ENCODE results near the gene METTL6. TPM values are rescaled to one million over a fixed set of nuclear protein-coding genes. Genes with fewer than 3 reads are reported as not detected.

The METTL6 gene
- total and polyA plus RNA-seq, 2 of the 4 experiments (the other 2 are of a cell fraction) = 15.4 to 21.5 TPM

- Histone ChIP-seq H3K9me3 (ENCODE audit: control insufficient read depth, insufficient read depth, low read length) (peaks cover 2% of the 10 kb centered on the region; the same call in 1 of the 2 replicates), H3K4me2 (ENCODE audit: low read depth, low read length) (no peak overlapping the region), H3K9ac (ENCODE audit: low read depth, low read length) (no peak overlapping the region), H3K36me3 (ENCODE audit: control insufficient read depth, insufficient read depth, low read length) (no peaks in the 10 kb centered on the region), H3K56ac (ENCODE audit: extremely low read depth, insufficient read depth, low read length) (no peak overlapping the region), H3K79me1 (ENCODE audit: low read depth in 1 of 2, low read length in 2 of 2) (no peaks in the 10 kb centered on the region), H3K14ac (replicated peaks; ENCODE audit: low read depth, low read length) (no peak overlapping the region), H4K5ac (ENCODE audit: low read depth, low read length) (no peak overlapping the region), H3K27ac (ENCODE audit: insufficient read depth, low read length) (no peak overlapping the region), H3K9me1 (ENCODE audit: insufficient read depth, low read length) (no peaks in the 10 kb centered on the region), H2BK15ac (ENCODE audit: low read depth, low read length) (no peak overlapping the region), H2AFZ (replicated peaks; ENCODE audit: low read length, poor library complexity) (no peak overlapping the region), H4K20me1 (ENCODE audit: insufficient read depth, low read length) (no peaks in the 10 kb centered on the region; the same call in 1 of the 2 replicates), H3K27me3 (ENCODE audit: control insufficient read depth, insufficient read depth, low read length) (no peaks in the 10 kb centered on the region; the same call in 1 of the 2 replicates), H2AK9ac (replicated peaks; ENCODE audit: low read depth, low read length, poor library complexity) (no peak overlapping the region), H3K23ac (ENCODE audit: low read depth, low read length) (no peak overlapping the region), H4K91ac (ENCODE audit: insufficient read depth, low read depth, low read length) (no peak overlapping the region), H2BK5ac (ENCODE audit: low read depth, low read length, poor library complexity, severe bottlenecking) (no peak overlapping the region), H3K18ac (ENCODE audit: low read depth, low read length) (no peak overlapping the region), H2BK120ac (ENCODE audit: low read depth, low read length) (no peak overlapping the region), H2BK20ac (ENCODE audit: low read depth, low read length) (no peak overlapping the region), H2AK5ac (ENCODE audit: low read depth, low read length) (no peak overlapping the region), H3K4ac (ENCODE audit: low read depth, low read length) (no peak overlapping the region), H3K4me3 (ENCODE audit: insufficient read depth, low read depth, low read length) (no peak overlapping the region), H4K8ac (ENCODE audit: low read depth in 2 of 2, low read length in 2 of 2) (no peak overlapping the region), H3K4me1 (ENCODE audit: control insufficient read depth, insufficient read depth, low read length) (no peaks in the 10 kb centered on the region)
- no peak for TF ChIP-seq CEBPB (IDR thresholded peaks at IDR 0.05; ENCODE audit: low read depth, low read length)
- TF ChIP-seq MXI1 (IDR thresholded peaks at IDR 0.05; ENCODE audit: borderline replicate concordance, low read depth, low read length) = no peak
- TF ChIP-seq CTCF (conservative IDR thresholded peaks at IDR 0.05; ENCODE audit: low read depth, low read length) = no peak
- no peak for TF ChIP-seq MAZ (IDR thresholded peaks at IDR 0.05; ENCODE audit: borderline replicate concordance, low read depth, low read length)
- TF ChIP-seq, protein P1, sequence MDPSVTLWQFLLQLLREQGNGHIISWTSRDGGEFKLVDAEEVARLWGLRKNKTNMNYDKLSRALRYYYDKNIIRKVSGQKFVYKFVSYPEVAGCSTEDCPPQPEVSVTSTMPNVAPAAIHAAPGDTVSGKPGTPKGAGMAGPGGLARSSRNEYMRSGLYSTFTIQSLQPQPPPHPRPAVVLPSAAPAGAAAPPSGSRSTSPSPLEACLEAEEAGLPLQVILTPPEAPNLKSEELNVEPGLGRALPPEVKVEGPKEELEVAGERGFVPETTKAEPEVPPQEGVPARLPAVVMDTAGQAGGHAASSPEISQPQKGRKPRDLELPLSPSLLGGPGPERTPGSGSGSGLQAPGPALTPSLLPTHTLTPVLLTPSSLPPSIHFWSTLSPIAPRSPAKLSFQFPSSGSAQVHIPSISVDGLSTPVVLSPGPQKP (IDR thresholded peaks at IDR 0.05; ENCODE audit: borderline replicate concordance, low read depth, low read length) = no peak
- TF ChIP-seq RCOR1 (IDR thresholded peaks at IDR 0.05; ENCODE audit: insufficient replicate concordance, low read length) = no peak
- TF ChIP-seq RFX5 (IDR thresholded peaks at IDR 0.05; ENCODE audit: low read depth, low read length) = no peak
- TF ChIP-seq FOS (IDR thresholded peaks at IDR 0.05; ENCODE audit: low read depth, low read length) = no peak
- no peak for TF ChIP-seq POLR2A (IDR thresholded peaks at IDR 0.05; ENCODE audit: low read depth, low read length)
- no peak for TF ChIP-seq RAD21 (IDR thresholded peaks at IDR 0.05; ENCODE audit: low read length)
- TF ChIP-seq, protein P2, sequence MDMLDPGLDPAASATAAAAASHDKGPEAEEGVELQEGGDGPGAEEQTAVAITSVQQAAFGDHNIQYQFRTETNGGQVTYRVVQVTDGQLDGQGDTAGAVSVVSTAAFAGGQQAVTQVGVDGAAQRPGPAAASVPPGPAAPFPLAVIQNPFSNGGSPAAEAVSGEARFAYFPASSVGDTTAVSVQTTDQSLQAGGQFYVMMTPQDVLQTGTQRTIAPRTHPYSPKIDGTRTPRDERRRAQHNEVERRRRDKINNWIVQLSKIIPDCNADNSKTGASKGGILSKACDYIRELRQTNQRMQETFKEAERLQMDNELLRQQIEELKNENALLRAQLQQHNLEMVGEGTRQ (IDR thresholded peaks at IDR 0.05; ENCODE audit: low read depth, low read length) = no peak
- TF ChIP-seq MAFK (IDR thresholded peaks at IDR 0.05; ENCODE audit: low read depth, low read length) = no peak
- TF ChIP-seq CHD1 (IDR thresholded peaks at IDR 0.05; ENCODE audit: low read depth, low read length) = no peak
- TF ChIP-seq SMC3 (IDR thresholded peaks at IDR 0.05; ENCODE audit: low read depth, low read length) = no peak
- TF ChIP-seq BHLHE40 (IDR thresholded peaks at IDR 0.05; ENCODE audit: low read depth, low read length) = no peak
- no peak for TF ChIP-seq NFE2L2 (IDR thresholded peaks at IDR 0.05; ENCODE audit: low read depth, low read length)
- dilution Hi-C loops (cut with HindIII; ENCODE audit: low sequenced_read_pairs, unreplicated experiment) (no loop called here), intact Hi-C loops (cut with micrococcal nuclease) (no loop called here), in situ Hi-C loops (cut with MboI; ENCODE audit: low sequenced_read_pairs) (no loop called here)
- no CpG with 5 or more reads among the region's 7 CpGs for WGBS, 2 experiments (ENCODE audit: extremely low coverage in 2 of 2, insufficient read length in 1 of 2)
- CTCF ChIA-PET = no interaction called here
- BruUV-seq (replicated peaks) = no TSS peak
- no peak for ATAC-seq (ENCODE audit: low read depth)
- DNase-seq = no peak
- POLR2A ChIA-PET (ENCODE audit: unreplicated experiment) = no interaction called here
Observed at GRCh38 chr3:15458212-15458780, 31.0 kb upstream of the METTL6 start.
